ENCODE measurements around the gene FHOD3. TPM values are rescaled to one million over a fixed set of nuclear protein-coding genes. Genes with fewer than 3 reads are reported as not detected.

Gene FHOD3
- total RNA-seq, 1 donor from 2014 or later: 16.3 TPM

DNA sequence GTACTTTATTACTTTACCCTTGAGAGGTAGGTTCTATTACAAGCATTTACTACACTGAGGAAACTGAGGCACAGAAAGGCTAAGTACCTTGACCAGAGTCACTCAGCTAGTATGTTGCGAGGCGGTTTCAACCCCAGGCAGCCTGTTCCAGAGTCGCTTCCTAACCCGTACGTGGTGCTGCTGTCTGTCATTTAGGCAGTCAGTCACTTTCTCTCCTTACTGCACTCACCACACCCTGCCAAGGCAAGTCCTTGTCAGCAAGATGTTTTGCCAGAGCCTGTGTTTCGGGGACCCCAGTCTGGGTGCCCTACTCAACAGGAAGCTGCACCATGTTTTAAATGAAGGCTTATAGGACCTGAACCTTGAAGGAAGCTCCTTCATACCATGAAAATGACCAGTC, 356.4 kb downstream of the FHOD3 start:
- TF ChIP-seq CTCF (IDR thresholded peaks at IDR 0.05; ENCODE audit: unreplicated experiment): no peak
- H3K9me3 Mint-ChIP-seq: no peaks in the 10 kb centered on the region
- no peak for DNase-seq (ENCODE audit: low spot score in 2 of 2, unreplicated experiment in 2 of 2)
- H3K27me3 Mint-ChIP-seq (ENCODE audit: low read depth): no peaks in the 10 kb centered on the region
- H3K36me3 Mint-ChIP-seq: no peaks in the 10 kb centered on the region
- H3K27ac Mint-ChIP-seq: no peak overlapping the region
- H3K4me1 Mint-ChIP-seq: peaks cover 2% of the 10 kb centered on the region
- H3K4me3 Mint-ChIP-seq: no peak overlapping the region

DNA sequence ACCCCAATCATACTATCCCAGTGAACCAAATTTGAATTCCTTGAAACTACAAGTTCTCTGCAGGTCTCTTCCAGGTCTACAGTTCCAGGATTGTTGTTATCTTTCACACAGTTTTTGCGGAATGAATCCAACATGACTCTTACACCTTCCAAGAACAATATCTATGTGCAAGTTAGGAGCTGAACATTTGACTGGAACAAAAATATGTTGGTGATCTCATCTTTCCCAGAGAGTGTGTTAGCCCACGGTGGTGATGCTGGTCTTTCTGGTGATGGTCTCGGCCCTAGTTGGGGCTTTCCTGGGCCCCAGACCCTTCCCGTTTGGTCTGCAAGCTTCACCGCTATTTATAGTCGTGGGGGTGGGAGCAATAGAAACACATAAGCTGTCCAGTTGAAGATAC, 357.6 kb downstream of the FHOD3 start:
- no peaks in the 10 kb centered on the region for H3K36me3 Mint-ChIP-seq
- no peak overlapping the region for H3K27ac Mint-ChIP-seq
- no peak for TF ChIP-seq CTCF (IDR thresholded peaks at IDR 0.05; ENCODE audit: unreplicated experiment)
- DNase-seq (ENCODE audit: low spot score in 2 of 2, unreplicated experiment in 2 of 2): no peak
- H3K4me3 Mint-ChIP-seq: no peak overlapping the region
- peaks cover 2% of the 10 kb centered on the region for H3K4me1 Mint-ChIP-seq
- no peaks in the 10 kb centered on the region for H3K27me3 Mint-ChIP-seq (ENCODE audit: low read depth)
- H3K9me3 Mint-ChIP-seq: no peaks in the 10 kb centered on the region

- Mint-ChIP-seq H3K9me3 (no peaks in the 10 kb centered on the region), H3K36me3 (no peaks in the 10 kb centered on the region), H3K27ac (no peak overlapping the region)
Measured at GRCh38 chr18:36655930-36656329, 358.4 kb downstream of the FHOD3 start.

GRCh38 chr18:36658611-36659010, 361.1 kb downstream of the FHOD3 start:
- Mint-ChIP-seq H3K9me3 (no peaks in the 10 kb centered on the region), H3K4me1 (peaks cover 2% of the 10 kb centered on the region), H3K27me3 (ENCODE audit: low read depth) (no peaks in the 10 kb centered on the region), H3K27ac (no peak overlapping the region), H3K4me3 (no peak overlapping the region), H3K36me3 (no peaks in the 10 kb centered on the region)
- no peak for TF ChIP-seq CTCF (IDR thresholded peaks at IDR 0.05; ENCODE audit: unreplicated experiment)
- DNase-seq (ENCODE audit: low spot score in 2 of 2, unreplicated experiment in 2 of 2): no peak

More at GRCh38 chr18:36655930-36656329, 358.4 kb downstream of the FHOD3 start:
- TF ChIP-seq CTCF (IDR thresholded peaks at IDR 0.05; ENCODE audit: unreplicated experiment): no peak
- DNase-seq (ENCODE audit: low spot score in 2 of 2, unreplicated experiment in 2 of 2): no peak
- Mint-ChIP-seq H3K27me3 (ENCODE audit: low read depth) (no peaks in the 10 kb centered on the region), H3K4me3 (no peak overlapping the region), H3K4me1 (peaks cover 2% of the 10 kb centered on the region)

GRCh38 chr18:36660311-36660710, 362.8 kb downstream of the FHOD3 start:
- TF ChIP-seq CTCF (IDR thresholded peaks at IDR 0.05; ENCODE audit: unreplicated experiment): no peak
- Mint-ChIP-seq H3K9me3 (no peaks in the 10 kb centered on the region), H3K27me3 (ENCODE audit: low read depth) (no peaks in the 10 kb centered on the region), H3K4me1 (peaks cover 2% of the 10 kb centered on the region), H3K36me3 (no peaks in the 10 kb centered on the region), H3K27ac (no peak overlapping the region), H3K4me3 (no peak overlapping the region)
- DNase-seq (ENCODE audit: low spot score in 2 of 2, unreplicated experiment in 2 of 2): no peak

DNA sequence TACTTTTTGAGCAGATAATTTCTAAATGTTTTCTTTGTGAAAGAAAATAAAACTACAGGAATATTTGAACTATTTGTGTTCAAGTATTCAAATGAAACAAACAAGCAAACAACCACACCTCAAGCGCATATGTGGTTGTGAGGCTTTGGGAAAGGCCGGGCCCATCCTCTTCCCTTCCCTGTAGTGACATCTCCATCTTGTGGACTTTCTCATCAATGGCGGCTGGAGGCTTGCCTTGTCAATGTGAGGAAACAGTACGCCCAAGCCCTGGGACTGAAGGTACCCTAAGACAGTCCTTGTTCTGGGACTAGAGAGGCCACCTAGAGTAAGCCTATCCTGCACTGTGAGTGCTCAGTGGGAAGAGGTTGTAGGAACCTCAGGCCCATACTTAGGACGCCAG, 364.5 kb downstream of the FHOD3 start:
- no peak for DNase-seq (ENCODE audit: low spot score in 2 of 2, unreplicated experiment in 2 of 2)
- no peak overlapping the region for H3K27ac Mint-ChIP-seq

More for the DNA sequence above, 364.5 kb downstream of the FHOD3 start:
- no peaks in the 10 kb centered on the region for H3K36me3 Mint-ChIP-seq
- no peak overlapping the region for H3K4me3 Mint-ChIP-seq
- no peak for TF ChIP-seq CTCF (IDR thresholded peaks at IDR 0.05; ENCODE audit: unreplicated experiment)
- H3K9me3 Mint-ChIP-seq: no peaks in the 10 kb centered on the region
- H3K4me1 Mint-ChIP-seq: peaks cover 2% of the 10 kb centered on the region
- H3K27me3 Mint-ChIP-seq (ENCODE audit: low read depth): no peaks in the 10 kb centered on the region
